ENCODE results near the gene PELI3. TPM values are rescaled to one million over a fixed set of nuclear protein-coding genes. Genes with fewer than 3 reads are reported as not detected.
A peak's percentile ranks its signal among the peaks of the same experiment; 100 is the strongest.
"Not testable (repeated sequence)": the region's sequence is repeated elsewhere in the genome, so short reads cannot be mapped to it uniquely, and the experiment has no call there.

The PELI3 gene
- total RNA-seq, 4 donors from 2014 or later = 13.8 to 35.0 (median 24.0) TPM

DNA sequence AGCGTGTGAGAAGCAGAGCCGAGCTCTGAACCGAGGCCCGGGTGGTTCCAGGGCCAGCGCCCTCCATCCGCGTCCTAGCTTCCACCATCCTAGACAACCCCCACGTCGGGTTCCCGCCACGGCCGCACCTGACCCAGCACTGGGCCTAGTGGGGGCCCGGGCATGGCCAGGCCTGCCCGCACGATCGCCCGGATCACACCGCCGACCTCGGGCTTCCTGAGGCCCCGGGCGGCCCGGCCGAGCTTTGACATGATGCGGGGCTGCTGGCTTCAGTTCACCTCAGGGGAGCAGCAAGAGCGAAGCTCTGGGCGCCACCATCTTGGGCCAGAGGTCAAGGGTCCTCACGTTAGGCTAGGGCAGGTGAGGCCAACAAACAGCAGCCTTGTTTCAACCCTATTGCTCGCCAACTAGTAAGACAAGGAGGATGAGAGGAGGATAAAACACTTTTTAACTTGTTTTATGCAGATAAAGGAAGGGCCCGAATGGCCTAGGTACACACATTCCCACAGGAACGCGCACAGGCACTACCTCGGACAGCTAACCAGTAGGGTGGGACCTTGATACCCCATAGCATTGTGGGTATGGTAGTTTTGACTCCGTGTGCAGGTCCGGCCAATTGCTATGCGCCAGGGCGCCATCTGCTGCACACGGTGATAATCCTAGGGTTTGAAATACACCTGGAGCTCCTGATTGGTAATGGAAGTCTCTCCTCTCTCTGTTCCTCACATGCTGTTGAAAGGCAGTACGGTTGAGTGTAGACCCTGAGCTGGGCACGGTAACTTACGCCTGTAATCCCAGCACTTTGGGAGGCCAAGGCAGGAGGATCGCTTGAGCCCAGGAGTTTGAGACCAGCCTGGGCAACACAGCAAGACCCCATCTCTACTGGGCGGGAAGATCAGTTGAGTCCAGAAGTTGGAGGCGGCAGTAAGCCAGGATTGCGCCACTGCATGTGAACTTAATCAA lies 27.9 kb upstream of the PELI3 start, which contains the start of gene MRPL11:
MRPL11 (minus strand) TSS at position 345 of the 963 bp plus-strand sequence; CDS start at position 251, 94 bp downstream.
- DNase-seq = peak; percentile 87 to 89
- H3K27me3 ChIP-seq = no peaks in the 10 kb centered on the region
- H3K27ac ChIP-seq = peak within 1 kb of the TSS; percentile 79 to 87
- intact Hi-C loops (cut with DNase I; ENCODE audit: low total_unique reads) = loop anchor here (5.0 kb wide), 1 partner anchor 36 kb away; no protein-coding TSS in a partner anchor
- H3K9me3 ChIP-seq = no peaks in the 10 kb centered on the region
- H3K4me1 ChIP-seq = no peaks in the 10 kb centered on the region
- no peaks in the 10 kb centered on the region for H3K36me3 ChIP-seq
- TF ChIP-seq, protein P1, sequence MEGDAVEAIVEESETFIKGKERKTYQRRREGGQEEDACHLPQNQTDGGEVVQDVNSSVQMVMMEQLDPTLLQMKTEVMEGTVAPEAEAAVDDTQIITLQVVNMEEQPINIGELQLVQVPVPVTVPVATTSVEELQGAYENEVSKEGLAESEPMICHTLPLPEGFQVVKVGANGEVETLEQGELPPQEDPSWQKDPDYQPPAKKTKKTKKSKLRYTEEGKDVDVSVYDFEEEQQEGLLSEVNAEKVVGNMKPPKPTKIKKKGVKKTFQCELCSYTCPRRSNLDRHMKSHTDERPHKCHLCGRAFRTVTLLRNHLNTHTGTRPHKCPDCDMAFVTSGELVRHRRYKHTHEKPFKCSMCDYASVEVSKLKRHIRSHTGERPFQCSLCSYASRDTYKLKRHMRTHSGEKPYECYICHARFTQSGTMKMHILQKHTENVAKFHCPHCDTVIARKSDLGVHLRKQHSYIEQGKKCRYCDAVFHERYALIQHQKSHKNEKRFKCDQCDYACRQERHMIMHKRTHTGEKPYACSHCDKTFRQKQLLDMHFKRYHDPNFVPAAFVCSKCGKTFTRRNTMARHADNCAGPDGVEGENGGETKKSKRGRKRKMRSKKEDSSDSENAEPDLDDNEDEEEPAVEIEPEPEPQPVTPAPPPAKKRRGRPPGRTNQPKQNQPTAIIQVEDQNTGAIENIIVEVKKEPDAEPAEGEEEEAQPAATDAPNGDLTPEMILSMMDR (IDR thresholded peaks at IDR 0.05) = peak; percentile 66 to 80 (median 74)
- peak in 1 of 2 donors; percentile 32 for TF ChIP-seq POLR2A (IDR thresholded peaks at IDR 0.05)
- H3K4me3 ChIP-seq = peak within 1 kb of the TSS; percentile 70 to 77

DNA sequence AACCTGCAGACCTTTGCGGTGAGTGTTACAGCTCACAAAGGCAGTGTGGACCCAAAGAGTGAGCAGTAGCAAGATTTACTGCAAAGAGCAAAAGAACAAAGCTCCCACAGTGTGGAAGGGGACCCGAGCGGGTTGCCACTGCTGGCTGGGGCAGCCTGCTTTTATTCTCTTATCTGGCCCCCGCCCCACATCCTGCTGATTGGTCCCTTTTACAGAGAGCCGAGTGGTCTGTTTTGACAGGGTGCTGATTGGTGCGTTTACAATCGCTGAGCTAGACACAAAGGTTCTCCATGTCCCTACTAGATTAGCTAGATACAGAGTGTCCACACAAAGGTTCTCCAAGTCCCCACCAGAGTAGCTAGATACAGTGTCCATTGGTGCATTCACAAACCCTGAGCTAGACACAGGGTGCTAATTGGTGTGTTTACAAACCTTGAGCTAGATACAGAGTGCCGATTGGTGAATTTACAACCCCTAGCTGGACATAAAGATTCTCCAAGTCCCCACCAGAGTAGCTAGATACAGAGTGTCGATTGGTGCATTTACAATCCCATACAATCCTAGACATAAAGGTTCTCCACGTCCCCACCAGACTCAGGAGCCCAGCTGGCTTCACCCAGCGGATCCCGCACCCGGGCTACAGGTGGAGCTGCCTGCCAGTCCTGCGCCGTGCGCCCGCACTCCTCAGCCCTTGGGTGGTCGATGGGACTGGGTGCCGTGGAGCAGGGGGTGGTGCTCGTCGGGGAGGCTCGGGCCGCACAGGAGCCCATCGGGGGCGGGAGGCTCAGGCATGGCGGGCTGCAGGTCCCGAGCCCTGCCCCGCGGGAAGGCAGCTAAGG lies 26.4 kb upstream of the PELI3 start:
- H3K9me3 ChIP-seq; H3K36me3 ChIP-seq; H3K4me1 ChIP-seq; H3K27ac ChIP-seq; H3K4me3 ChIP-seq; DNase-seq; intact Hi-C loops (cut with DNase I; ENCODE audit: low total_unique reads); H3K27me3 ChIP-seq: not testable (repeated sequence)

DNA sequence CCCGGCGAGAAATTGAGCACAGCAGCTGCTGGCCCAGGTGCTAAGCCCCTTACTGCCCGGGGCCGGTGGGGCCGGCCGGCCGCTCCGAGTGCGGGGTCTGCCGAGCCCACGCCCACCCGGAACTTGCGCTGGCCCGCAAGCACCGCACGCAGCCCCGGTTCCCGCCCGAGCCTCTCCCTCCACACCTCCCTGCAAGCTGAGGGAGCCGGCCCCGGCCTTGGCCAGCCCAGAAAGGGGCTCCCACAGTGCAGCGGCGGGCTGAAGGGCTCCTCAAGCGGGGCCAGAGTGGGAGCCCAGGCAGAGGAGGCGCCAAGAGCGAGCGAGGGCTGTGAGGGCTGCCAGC lies 25.8 kb upstream of the PELI3 start:
- DNase-seq; H3K4me1 ChIP-seq; H3K4me3 ChIP-seq; H3K9me3 ChIP-seq; H3K27ac ChIP-seq; intact Hi-C loops (cut with DNase I; ENCODE audit: low total_unique reads); H3K36me3 ChIP-seq; H3K27me3 ChIP-seq: not testable (repeated sequence)

DNA sequence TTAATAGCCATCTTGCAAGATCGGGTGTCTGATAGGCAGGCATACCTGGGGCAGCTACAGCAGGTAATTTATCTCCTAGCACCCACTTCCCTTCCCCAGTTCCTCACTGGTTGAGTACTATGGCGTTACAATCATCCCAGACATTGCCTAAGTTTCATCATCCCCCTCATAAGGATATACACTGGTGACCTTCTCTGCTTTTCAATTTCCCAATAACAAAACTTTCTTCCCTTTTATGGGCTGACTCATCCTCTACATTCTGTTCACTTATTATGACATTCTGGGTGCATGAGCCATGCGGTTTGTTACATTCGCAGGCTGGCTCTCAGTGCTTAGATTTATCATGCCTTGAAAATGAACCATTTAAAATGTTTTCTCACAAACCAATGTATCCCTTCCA lies 23.1 kb upstream of the PELI3 start:
- H3K4me1 ChIP-seq = no peaks in the 10 kb centered on the region
- H3K27ac ChIP-seq = no peak overlapping the region
- H3K9me3 ChIP-seq = no peaks in the 10 kb centered on the region
- no peak overlapping the region for H3K4me3 ChIP-seq
- no peak for TF ChIP-seq POLR2A (IDR thresholded peaks at IDR 0.05)
- TF ChIP-seq, protein P1 (IDR thresholded peaks at IDR 0.05) = no peak
- intact Hi-C loops (cut with DNase I; ENCODE audit: low total_unique reads) = no loop called here
- H3K36me3 ChIP-seq = no peaks in the 10 kb centered on the region
- no peaks in the 10 kb centered on the region for H3K27me3 ChIP-seq
- no peak for DNase-seq

DNA sequence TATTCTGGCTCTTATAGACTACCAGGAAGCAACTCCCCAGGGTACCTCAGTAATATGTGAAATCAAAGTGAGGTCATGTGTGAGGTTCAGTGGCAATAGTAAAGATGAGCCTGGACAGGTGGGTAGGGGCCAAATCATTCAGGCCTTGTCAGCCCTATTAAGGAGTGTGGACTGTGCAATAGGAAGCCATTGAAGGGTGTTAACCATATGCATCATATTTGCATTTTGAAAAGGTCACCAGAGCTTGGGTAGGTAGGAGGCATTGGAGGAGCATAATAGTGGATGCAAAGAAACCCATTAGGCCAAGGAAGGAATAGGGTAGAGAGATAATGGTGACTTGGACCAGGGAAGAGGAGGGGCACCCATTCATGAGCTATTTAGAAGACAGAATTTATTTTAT lies 19.7 kb upstream of the PELI3 start:
- no peak overlapping the region for H3K4me3 ChIP-seq
- no peak overlapping the region for H3K27ac ChIP-seq
- no peaks in the 10 kb centered on the region for H3K27me3 ChIP-seq
- intact Hi-C loops (cut with DNase I; ENCODE audit: low total_unique reads) = no loop called here
- no peaks in the 10 kb centered on the region for H3K9me3 ChIP-seq
- H3K36me3 ChIP-seq = no peaks in the 10 kb centered on the region
- H3K4me1 ChIP-seq = no peaks in the 10 kb centered on the region
- DNase-seq = no peak
- no peak for TF ChIP-seq POLR2A (IDR thresholded peaks at IDR 0.05)
- TF ChIP-seq, protein P1 (IDR thresholded peaks at IDR 0.05) = no peak

DNA sequence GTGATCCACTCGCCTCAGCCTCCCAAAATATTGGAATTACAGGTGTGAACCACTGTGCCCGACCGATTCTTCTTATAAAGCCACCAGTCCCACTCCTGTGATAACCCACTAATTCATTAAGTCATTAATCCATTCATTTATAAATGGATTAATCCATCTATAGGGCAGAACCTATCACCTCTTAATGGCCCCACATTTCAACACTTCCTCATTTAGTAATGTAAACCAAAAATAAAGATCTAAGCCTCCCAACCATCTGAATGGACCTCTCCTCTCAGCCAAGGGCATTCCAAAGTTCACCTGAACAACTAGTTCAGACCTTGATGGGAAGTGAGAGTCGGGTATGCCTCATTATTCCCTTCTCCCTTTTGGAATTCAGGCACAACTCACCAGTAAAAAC lies 18.2 kb upstream of the PELI3 start:
- no peak for DNase-seq
- Histone ChIP-seq H3K36me3 (no peaks in the 10 kb centered on the region), H3K27ac (no peak overlapping the region), H3K4me1 (no peaks in the 10 kb centered on the region), H3K4me3 (no peak overlapping the region), H3K9me3 (no peaks in the 10 kb centered on the region), H3K27me3 (no peaks in the 10 kb centered on the region)
- TF ChIP-seq, protein P1 (IDR thresholded peaks at IDR 0.05) = no peak
- no peak for TF ChIP-seq POLR2A (IDR thresholded peaks at IDR 0.05)
- intact Hi-C loops (cut with DNase I; ENCODE audit: low total_unique reads) = no loop called here

All from uterus (tissue), 4 donors.